Suprapubic skin (tissue), 3 donors: ENCODE data around the gene TFE3.

ENCODE experiments used
- CTCF ChIP-seq, 2 donors: fragments of 200-600 bp in 1 of 2; fragments of 450-650 bp in 1 of 2; sonication (generic) in 1 of 2; IDR thresholded peaks; one replicate each; pipeline ENCODE4 v1.5.1; 2016 to 2019; ENCODE audit warnings: antibody characterized with exemption in 2 of 2, mild to moderate bottlenecking in 1 of 2, moderate library complexity in 1 of 2
- POLR2A ChIP-seq, 2 donors: fragments of 450-650 bp; IDR thresholded peaks; one replicate each; pipeline ENCODE4 v1.6.1; 2017; ENCODE audit warnings: antibody characterized with exemption in 2 of 2, mild to moderate bottlenecking in 2 of 2, moderate library complexity in 2 of 2

DNA sequence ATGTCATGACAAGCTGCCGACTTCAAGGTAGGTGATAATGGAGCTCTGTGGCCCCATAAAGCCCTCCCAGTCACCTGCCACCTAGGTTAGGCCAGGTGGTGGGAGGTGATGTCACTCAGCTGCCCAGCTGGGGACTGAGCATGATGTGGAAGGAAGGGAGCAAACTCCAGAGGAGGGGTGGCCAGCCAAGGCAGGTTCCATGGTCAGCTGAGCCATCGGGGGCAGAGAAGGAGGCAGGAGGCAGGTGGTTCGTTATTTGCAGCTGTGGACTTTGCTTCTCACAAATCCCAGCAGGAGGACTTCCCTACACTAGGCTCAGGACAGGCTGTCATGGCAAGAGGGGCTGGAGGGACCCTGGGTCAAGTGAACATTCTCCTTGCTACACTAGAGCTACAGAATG, 17.8 kb upstream of the TFE3 start:
- TF ChIP-seq POLR2A (IDR thresholded peaks at IDR 0.05) (no peak), CTCF (IDR thresholded peaks at IDR 0.05) (no peak)
